GM12875 (cell line): ENCODE measurements around the gene IQSEC3.

ENCODE experiments used
- H3K4me3 ChIP-seq: one replicate; pipeline ENCODE4 v1.5.1; 2011; ENCODE audit warnings: low read depth, low read length, control low read depth
- CTCF ChIP-seq: IDR thresholded peaks from 2 replicates; pipeline ENCODE4 v1.5.1; 2011; ENCODE audit warnings: low read depth, mild to moderate bottlenecking, control low read depth, inconsistent platforms, low read length, moderate library complexity, borderline replicate concordance; ENCODE audit not compliant: insufficient read depth

Gene IQSEC3

GRCh38 chr12:101969-102878 lies 35.7 kb downstream of the IQSEC3 start:
- no peak overlapping the region for H3K4me3 ChIP-seq
- TF ChIP-seq CTCF, result no peak

GRCh38 chr12:102879-103168 lies 36.3 kb downstream of the IQSEC3 start:
- no peak overlapping the region for H3K4me3 ChIP-seq
- TF ChIP-seq CTCF, result no peak

DNA sequence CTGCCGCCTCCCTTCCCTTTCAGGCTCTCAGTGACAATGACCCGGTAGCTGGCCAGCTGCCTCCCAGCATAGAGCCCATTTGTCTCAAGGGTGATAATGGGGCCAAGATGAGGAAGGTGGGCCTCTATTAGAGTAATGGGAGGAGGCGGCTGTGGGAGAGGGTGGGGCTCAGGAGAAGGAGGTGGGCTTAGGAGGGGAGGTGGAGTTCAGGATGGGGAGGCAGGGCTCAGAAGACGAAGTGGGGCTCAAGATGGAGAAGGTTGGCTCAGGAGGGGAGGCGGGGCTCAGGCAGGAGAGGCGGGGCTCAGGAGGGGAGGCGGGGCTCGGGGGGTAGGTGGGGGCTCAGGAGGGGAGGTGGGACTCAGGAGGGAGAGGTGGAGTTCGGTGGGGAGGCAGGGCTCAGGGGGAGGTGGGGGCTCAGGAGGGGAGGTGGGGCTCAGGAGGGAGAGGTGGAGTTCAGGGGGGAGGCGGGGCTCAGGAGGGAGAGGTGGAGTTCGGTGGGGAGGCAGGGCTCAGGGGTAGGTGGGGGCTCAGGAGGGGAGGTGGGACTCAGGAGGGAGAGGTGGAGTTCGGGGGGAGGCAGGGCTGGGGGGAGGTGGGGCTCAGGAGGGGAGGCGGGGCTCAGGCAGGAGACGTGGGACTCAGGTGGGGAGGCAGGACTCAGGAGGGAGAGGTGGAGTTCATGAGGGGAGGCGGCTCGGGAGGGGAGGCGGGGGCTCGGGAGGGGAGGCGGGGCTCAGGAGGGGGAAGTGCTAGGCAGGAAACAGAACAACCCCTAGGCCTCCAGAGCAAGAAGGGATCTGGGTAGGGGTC lies 36.8 kb downstream of the IQSEC3 start:
- no peak for TF ChIP-seq CTCF
- H3K4me3 ChIP-seq, result no peak overlapping the region

DNA sequence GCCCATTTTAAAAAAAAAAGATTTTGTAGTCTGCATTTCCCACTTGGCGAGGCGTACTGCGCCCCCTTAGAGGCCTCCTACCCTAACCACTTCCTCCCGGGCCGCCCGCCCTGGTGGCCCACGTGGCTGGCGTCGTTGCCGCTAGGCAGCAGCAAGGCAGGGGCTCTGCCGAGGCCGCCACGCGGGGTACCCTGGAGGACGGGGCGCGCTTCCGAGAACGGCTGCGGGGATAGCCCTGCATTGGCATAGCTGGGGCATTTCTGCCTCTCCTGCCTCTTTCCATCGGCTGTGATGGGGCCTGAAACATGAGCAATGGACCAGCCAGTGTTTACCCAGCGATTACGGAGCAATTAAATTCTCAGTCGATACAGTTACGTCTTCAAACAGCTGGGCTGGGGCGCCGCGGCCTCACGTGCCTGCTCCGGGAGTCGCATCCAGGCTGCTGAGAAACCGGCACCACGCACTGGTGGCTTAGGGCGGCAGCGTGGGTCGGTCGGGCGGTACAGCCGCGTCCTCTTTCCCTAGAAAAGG lies 38.0 kb downstream of the IQSEC3 start:
- H3K4me3 ChIP-seq, result no peak overlapping the region
- no peak for TF ChIP-seq CTCF

DNA sequence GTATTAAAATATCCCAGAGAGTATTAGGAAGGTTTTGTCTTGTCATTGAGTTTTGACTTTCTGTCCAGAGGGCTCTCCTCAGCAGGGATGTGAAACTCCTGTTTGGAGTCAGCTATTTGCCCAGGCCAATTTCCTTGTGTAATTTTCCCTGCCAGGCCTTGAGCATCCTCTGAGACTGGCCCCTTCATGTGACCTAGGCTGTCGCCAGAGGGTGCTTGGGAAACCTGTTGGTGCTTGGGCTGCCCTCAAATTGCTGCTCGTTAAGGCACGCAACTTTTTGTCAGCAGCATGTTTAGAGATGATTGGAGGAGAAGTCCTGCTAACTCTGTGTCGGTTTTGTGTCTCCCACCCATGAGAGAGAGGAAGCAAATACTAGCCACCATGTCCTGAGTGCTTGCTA lies 39.1 kb downstream of the IQSEC3 start:
- TF ChIP-seq CTCF, result no peak
- H3K4me3 ChIP-seq, result no peak overlapping the region

DNA sequence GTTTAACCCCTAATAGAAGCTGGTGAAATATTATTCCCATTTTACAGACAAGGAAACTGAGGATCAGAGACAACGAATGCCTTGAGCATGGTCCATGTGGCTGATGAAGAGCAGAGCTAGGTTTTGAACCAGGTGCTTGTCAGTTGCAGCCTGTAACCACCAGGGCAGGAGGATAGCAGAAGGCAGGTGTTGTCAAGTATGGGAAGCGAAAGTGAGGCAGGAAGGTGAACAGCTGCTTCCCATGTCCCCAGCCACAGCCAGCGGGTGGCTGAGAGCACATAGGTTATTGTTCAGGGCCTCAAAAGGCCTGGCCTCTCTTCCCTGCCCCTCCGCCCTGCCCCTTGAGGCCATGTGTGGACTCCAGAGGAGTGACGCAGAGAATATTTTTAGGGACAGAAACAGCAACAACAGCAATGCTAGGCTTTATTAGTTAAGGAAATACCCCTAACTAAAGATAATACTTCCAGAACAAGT lies 39.6 kb downstream of the IQSEC3 start:
- peak; percentile 66; the same call in 1 of the 2 replicates for TF ChIP-seq CTCF
- H3K4me3 ChIP-seq, result no peak overlapping the region
